RCC 7860 (cell line): ENCODE results near the gene SNX8.

Experiments used
- DNase-seq: peaks from one replicate; pipeline ENCODE4 v3.0.0-alpha.2; 2015; ENCODE audit warnings: low spot score
- FAIRE-seq: peaks from 2 replicates; lab custom pipeline; 2012; peaks lifted over from hg19 to GRCh38; lab: Jason Lieb, UNC

SNX8 gene

DNA sequence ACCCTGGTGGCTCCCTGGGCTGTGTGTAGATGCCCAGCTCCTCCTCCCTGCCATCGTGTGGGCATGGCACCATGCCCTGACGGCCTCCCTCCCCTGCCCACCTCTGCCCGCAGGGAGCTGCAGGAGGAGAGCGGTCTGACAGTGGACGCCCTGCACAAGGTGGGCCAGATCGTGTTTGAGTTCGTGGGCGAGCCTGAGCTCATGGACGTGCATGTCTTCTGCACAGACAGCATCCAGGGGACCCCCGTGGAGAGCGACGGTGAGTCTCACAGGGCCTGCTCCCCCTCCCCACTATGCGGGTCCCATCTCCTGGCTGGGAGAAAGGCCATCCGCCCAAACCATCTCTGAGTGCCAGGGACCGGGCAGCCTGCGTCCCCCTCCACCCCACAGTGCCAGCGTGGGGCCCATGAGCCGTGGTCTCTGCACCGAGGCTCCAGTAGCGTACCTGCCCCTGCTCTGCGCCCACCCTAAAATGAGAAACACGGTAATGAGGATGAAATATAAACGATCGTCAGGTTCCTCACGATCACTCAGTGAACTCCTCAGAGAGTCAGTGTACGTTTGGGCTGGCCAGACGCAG lies 64.4 kb downstream of the SNX8 start:
- no peak for DNase-seq
- FAIRE-seq = no peak

DNA sequence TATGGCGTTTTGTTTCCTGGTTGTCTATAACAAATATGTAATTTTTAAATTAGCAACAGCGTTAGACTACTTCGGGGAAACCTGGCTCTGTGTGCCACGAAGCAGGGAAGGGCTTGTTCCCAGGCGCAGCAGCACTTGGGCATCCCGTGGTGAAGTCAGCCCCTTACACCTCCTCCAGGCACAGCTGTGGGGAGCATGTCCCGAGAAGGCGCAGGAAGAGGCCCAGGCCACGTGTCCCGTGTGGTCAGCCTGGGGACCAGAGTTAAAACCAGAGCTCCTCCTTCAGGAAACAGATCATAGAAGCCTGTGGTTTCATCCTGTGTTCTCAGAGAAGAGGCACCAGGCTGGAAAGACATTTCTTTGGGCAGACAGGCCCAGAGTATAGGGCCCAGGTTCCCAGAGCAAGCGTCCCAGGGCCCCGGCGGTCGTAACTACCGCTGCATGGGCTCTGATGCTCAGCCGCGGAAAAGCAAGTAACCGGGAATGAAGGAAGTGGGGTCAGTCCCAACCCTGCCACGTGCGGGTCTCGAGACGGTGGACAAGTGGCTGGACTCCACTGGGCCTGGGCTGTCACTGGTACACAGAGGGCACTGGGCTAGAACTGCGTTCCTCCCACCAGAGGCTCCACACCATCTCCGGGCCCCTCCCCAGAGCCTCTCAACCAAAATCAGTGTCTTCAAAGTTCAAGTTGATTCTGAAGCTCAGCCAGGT lies 65.1 kb downstream of the SNX8 start:
- DNase-seq (peak; percentile 86), FAIRE-seq (peak; percentile 72)

DNA sequence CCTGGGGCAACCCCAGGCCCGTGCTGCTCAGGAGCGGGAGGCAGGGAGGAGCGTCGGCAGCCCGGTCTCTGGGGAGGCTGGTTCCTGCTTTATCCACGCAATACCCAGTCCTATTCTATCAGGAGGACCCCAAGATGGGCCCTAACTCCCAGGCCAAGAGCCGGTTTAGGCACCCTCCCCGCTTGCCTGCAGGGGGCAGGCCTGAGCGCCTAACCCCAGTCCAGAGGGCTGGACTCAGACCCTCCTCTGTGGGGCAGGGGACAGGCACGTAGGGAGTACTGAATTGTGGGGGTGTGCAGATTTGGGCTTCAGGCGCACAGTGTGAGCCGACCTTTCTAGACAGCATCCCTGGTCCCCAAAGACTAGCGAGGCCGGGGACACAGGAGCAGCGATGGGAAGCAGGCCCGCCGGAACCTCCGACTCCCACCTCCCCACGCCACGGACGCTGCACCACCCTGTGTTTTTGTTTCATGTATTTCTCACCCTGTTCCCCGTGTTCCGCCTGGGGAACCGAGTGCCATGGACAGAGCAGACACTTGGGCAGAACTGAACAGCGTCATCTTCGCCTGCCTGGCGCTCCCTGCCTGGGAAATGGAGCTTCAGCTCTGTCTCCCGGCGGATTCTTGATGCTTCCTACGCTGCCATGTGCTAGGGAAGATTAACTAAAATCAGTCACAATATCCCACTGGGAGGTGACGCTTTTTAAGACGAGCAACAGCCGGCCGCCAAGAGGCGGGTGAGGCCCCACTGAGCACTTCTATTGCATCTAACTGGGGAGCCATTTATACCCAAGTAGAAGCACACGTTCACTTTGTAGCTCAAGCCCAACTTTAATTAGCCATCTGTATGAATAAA lies 66.9 kb downstream of the SNX8 start:
- no peak for FAIRE-seq
- no peak for DNase-seq

DNA sequence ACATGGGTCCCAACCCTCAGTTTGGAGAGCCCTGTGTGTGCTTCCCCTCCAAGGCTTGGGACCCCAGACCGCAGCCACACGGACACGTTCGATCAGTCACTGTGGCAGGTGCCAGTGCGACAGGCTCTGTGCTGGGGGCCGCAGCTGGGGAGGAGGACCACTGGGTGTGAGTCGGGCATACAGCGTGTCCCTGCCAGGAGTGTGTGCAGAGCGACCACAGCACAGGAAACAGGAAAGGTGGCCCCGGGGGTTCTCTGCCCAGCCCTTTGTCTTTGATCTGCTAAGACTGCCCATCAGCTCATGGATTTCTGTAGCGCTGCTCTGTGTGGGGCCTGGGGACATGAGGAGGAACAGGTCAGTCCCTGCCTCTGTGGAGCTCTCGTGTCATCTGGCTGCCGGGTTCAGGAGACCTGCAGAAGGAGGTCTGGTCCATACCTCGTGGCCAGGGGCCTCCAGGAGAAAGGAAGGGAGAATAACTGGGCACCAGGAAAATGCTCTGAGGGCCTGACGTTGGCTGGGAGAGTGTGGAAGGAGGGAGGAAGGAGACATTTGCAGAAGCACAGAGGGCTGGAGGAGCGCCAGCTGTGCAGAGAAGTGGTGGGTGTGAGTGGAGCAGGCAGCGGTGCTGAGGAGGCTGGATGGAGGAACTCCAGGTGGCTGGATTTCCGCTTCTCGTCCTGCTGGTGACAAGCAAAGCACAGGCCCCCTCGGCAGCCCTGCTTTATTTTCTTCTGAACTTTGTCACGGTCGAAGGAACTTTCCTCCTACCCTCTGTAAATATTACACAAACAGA lies 68.2 kb downstream of the SNX8 start:
- FAIRE-seq = no peak
- DNase-seq = no peak

DNA sequence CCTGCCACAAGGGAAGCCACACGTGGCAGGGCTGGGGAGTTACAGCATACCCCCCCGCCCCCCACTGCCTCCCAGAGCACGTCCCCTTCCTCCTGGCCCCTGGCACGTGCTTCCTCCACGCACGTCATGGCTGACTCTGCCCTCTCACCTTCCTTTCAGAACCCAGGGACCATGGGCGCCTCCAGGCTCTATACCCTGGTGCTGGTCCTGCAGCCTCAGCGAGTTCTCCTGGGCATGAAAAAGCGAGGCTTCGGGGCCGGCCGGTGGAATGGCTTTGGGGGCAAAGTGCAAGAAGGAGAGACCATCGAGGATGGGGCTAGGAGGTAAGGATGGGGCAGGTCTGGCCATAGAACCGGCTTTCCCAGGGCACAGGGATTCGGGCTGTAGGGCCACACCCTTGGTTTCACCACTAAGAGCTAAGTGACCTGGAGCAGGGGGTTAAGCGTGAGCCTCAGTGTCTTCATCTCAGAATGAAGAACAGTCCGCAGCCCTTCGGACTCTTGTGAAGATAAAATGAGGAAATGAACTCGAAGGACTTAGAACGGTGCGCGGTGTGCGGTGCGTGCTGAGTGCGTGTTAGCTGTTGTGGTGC lies 69.7 kb downstream of the SNX8 start:
- FAIRE-seq (no peak), DNase-seq (no peak)

DNA sequence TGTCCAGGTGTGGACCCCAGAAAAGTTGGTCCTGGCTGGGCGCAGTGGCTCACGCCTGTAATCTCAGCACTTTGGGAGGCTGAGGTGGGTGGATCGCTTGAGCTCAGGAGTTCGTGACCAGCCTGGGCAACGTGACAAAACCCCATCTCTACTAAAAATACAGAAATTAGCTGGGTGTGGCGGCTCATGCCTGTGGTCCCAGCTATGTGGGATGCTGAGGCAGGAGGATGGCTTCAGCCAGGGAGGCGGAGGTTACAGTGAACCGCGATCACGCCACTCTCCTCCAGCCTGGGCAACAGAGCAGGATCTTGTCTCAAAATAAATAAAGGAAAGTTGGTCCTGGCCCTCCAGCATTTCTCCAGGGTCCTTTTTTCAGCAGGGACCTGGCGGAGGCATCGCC lies 70.8 kb downstream of the SNX8 start:
- FAIRE-seq (no peak), DNase-seq (no peak)

GRCh38 chr7:2242541-2243429 lies 71.5 kb downstream of the SNX8 start:
- DNase-seq (peak; percentile 19), FAIRE-seq (no peak)

DNA sequence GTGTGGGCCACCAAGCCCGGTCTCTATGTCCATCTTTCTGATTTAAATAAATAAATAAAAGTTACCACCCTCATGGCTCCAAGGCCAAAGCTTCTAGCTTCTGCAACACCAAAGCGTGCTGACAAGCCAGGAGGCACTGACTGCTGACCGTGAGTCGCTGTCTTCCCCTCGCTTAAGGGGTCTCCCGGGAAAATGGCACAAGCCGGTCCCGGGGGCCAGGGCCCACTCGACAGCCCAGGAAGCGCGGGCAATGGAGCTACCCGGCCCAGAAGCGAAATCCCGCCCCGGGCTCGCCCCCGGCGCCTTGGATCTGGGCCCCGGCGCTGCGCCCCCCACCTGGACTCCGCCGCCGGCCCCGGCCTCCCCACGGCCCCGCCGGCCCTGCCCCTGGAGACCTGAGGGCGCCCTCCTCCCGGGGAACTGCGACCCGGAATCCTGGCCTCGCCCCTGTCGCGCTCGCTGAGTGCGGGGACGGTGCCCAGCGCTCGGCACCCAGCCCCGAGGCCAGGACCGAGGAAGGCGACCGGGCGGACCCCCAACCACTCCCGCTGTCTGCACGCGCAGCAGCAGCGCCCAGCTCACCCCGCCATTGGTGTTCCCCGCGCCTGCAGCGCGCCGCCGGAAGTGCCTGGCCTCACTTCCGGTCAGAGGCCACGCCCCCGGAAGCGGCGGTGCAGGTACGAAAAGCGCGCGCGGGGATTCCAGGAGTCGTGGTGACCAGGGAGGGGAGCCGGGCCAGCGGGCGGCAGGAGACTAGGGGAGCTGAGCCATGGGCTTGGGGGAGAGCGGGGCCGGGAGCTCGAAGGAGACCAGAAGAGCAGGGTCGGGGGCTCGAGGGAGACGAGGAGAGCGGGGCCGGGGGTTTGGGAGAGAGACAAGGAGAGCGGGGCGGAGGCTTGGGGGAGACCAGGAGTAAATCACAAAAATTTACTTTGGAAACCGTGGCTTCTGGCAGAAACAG lies 72.4 kb downstream of the SNX8 start, which contains the start of the genes MRM2 and NUDT1:
Gene MRM2 (minus strand): TSS at position 626 of the 961 bp plus-strand sequence. CDS start 36 bp downstream, at position 590.
Gene NUDT1 (plus strand): TSS at position 647 of the 961 bp plus-strand sequence. CDS start 2,349 bp downstream, outside the sequence.
- FAIRE-seq (no peak), DNase-seq (peak; percentile 71)

DNA sequence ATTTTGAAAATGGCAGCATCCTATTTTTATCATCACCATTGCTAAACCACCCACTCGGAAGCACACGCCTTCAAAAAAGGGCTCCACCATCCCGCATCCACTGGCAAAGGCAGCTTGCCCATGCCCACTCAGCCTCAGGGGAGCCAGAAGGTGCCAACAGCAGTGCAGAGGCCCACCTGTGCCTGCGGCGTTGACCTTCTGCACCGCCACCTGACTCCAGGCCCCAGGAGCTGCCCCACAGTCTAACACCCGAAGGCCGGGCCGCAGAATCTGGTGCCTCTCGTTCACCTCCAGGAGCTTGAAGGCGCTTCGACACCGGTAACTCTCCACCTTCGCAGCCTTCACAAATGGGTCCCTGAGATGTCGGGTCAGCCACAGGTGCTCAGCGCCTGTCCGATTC lies 75.0 kb downstream of the SNX8 start:
- no peak for FAIRE-seq
- no peak for DNase-seq

DNA sequence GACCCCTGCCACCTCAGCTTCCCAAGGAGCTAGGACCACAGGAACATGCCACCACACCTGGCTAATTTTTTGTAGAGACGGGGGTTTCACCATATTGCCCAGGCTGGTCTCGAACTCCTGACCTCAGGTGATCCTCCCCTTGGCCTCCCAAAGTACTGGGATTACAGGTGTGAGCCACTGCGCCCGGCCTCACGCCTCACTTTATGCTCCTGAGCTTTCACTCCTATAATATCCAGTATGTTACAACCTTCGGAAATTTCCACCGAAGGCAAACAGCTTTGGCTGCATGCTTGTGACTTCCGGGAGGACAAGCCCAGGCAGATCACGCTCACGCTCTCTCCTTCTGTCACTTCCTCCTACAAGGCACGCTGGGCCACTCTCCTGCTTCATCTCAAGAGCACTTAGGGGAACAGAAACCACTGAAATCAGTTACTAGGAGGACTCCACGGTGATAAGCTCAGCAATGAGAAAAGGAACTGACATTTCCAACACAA lies 77.1 kb downstream of the SNX8 start:
- no peak for DNase-seq
- FAIRE-seq = no peak

DNA sequence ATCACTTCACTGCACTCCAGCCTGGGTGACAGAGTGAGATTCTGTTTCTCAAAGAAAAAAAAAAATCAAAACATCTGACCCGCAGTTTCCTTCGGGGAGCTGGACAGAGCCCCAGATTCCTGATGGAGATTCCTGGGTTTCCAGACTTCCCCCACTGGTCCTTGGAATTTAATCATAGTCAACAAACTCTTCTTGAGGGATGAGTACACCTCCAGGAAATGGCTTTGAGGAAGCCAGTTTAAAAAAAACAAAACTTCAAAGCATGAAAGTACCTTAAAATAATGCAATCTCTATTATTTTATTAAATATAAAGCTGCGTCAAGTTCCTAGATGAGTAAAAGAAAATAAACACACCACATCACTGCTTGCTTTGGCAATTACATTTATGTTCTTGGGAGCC lies 80.3 kb downstream of the SNX8 start:
- FAIRE-seq (no peak), DNase-seq (no peak)

DNA sequence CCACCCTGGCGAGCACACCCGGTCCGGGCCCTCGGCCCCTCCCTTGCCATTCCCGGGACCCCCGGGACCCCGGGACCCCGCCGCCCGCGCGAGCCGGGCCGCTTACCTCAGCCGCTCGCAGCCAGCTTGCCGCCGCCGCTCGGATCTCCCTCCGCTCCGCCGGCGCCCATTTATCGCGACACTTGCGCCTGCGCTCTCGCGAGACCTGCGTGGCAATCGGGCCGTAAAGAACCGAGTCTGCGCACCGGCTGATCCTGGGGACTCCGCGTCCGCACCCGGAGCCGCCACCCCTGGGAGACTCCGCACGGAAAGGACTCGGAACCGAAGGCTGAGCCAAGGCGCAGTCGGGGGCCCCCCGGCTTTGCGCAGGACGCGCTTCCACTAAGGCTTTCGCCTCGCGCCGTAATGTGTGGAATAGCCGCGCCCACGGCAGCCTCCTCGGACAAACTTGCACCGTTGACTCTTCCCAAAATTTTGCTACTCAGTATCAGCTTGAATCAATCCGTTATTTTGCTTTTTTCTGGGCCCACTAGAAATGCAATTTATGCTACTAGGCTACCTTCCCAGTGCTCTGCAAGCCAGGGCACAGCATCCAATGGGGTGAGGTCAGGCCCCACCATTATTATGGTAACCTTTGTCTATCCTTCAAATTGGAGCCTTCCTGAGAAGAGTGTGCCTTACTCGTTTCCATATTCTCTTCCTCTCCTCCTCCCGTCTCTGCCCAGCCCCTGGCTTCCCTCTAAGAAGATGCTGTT lies 81.3 kb downstream of the SNX8 start, which contains the start of gene MAD1L1:
Gene MAD1L1 (minus strand): TSS at position 180 of the 755 bp plus-strand sequence. CDS start 2,812 bp downstream, outside the sequence.
- FAIRE-seq = no peak
- peak; percentile 82 for DNase-seq

GRCh38 chr7:2231992-2232765 lies 82.1 kb downstream of the SNX8 start:
- DNase-seq (no peak), FAIRE-seq (no peak)

- DNase-seq (no peak), FAIRE-seq (no peak)
Observed at GRCh38 chr7:2230882-2231281, 83.4 kb downstream of the SNX8 start.

- FAIRE-seq (no peak), DNase-seq (no peak)
Observed at GRCh38 chr7:2230226-2230625, 84.0 kb downstream of the SNX8 start.

- no peak for DNase-seq
- FAIRE-seq = no peak
Observed at GRCh38 chr7:2229467-2229866, 84.8 kb downstream of the SNX8 start.
